IMR-90 (cell line): ENCODE data around the gene AKAP13. TPM values are rescaled to one million over a fixed set of nuclear protein-coding genes. Genes with fewer than 3 reads are reported as not detected.

ENCODE experiments used
- ATAC-seq: fragments of 200-7000 bp; cut with Tn5 transposase; 2 replicates; pipeline ENCODE4 v1.9.1; 2020; ENCODE audit warnings: low read depth, mild to moderate bottlenecking, moderate library complexity
- BruUV-seq: library from RNA; stranded (reverse); fragments of 400-500 nt; replicated peaks from 2 replicates; lab custom pipeline; 2021; lab: Mats Ljungman, UMichigan
- CTCF ChIA-PET: fragments of 300-600 bp; formaldehyde crosslinking; extraction: SDS; loops from one replicate; lab custom pipeline; 2021; ENCODE audit warnings: antibody characterized with exemption; lab: Yijun Ruan, JAX
- POLR2A ChIA-PET: fragments of 300-600 bp; sonication (Branson Sonifier 250); formaldehyde crosslinking; loops from one replicate; lab custom pipeline; 2022; ENCODE audit warnings: antibody characterized with exemption; ENCODE audit not compliant: unreplicated experiment; lab: Charles Lee
- DNase-seq: peaks from one replicate; pipeline ENCODE4 v3.0.0; 2013
- H2AFZ ChIP-seq: replicated peaks from 2 replicates; pipeline ENCODE3; 2013; ENCODE audit warnings: low read length, mild to moderate bottlenecking; ENCODE audit not compliant: poor library complexity
- H2AK5ac ChIP-seq: 2 replicates; pipeline ENCODE4 v1.6.1; 2013; ENCODE audit warnings: low read depth, low read length, inconsistent platforms
- H2AK9ac ChIP-seq: replicated peaks from 2 replicates; pipeline ENCODE3; 2013; ENCODE audit warnings: mild to moderate bottlenecking, low read depth, low read length, moderate library complexity; ENCODE audit not compliant: poor library complexity
- H2BK120ac ChIP-seq: 2 replicates; pipeline ENCODE4 v1.6.1; 2013; ENCODE audit warnings: low read depth, low read length, inconsistent platforms
- H2BK15ac ChIP-seq: 3 replicates; pipeline ENCODE4 v1.6.1; 2013; ENCODE audit warnings: low read depth, low read length, inconsistent platforms
- H2BK20ac ChIP-seq: 2 replicates; pipeline ENCODE4 v1.6.1; 2013; ENCODE audit warnings: low read depth, mild to moderate bottlenecking, inconsistent platforms, low read length, moderate library complexity
- H2BK5ac ChIP-seq: 2 replicates; pipeline ENCODE4 v1.6.1; 2013; ENCODE audit warnings: mild to moderate bottlenecking, low read depth, low read length, inconsistent platforms; ENCODE audit not compliant: poor library complexity, severe bottlenecking
- H3K14ac ChIP-seq: replicated peaks from 2 replicates; pipeline ENCODE4 v1.6.1; 2013; ENCODE audit warnings: low read depth, low read length, inconsistent platforms
- H3K18ac ChIP-seq: 2 replicates; pipeline ENCODE4 v1.6.1; 2013; ENCODE audit warnings: low read depth, low read length, control low read depth
- H3K23ac ChIP-seq: 2 replicates; pipeline ENCODE4 v1.6.1; 2013; ENCODE audit warnings: low read depth, low read length, inconsistent platforms
- H3K27ac ChIP-seq: 2 replicates; pipeline ENCODE4 v1.5.1; 2013; ENCODE audit warnings: mild to moderate bottlenecking, control low read depth, low read length; ENCODE audit not compliant: insufficient read depth
- H3K27me3 ChIP-seq: 2 replicates; pipeline ENCODE4 v1.6.1; 2013; ENCODE audit warnings: low read length; ENCODE audit not compliant: control insufficient read depth, insufficient read depth
- H3K36me3 ChIP-seq: 2 replicates; pipeline ENCODE4 v1.6.1; 2013; ENCODE audit warnings: low read length, mixed read lengths; ENCODE audit not compliant: control insufficient read depth, insufficient read depth
- H3K4ac ChIP-seq: 2 replicates; pipeline ENCODE4 v1.6.1; 2013; ENCODE audit warnings: low read depth, low read length, inconsistent platforms
- H3K4me1 ChIP-seq: 2 replicates; pipeline ENCODE4 v1.6.1; 2013; ENCODE audit warnings: low read length, mixed read lengths; ENCODE audit not compliant: control insufficient read depth, insufficient read depth
- H3K4me2 ChIP-seq: 2 replicates; pipeline ENCODE4 v1.6.1; 2013; ENCODE audit warnings: low read depth, mild to moderate bottlenecking, control low read depth, low read length, moderate library complexity
- H3K4me3 ChIP-seq: 2 replicates; pipeline ENCODE4 v1.5.1; 2013; ENCODE audit warnings: low read depth, mild to moderate bottlenecking, control low read depth, low read length, moderate library complexity; ENCODE audit not compliant: insufficient read depth
- H3K56ac ChIP-seq: 2 replicates; pipeline ENCODE4 v1.6.1; 2013; ENCODE audit warnings: low read length, inconsistent platforms; ENCODE audit not compliant: insufficient read depth; ENCODE audit errors: extremely low read depth
- H3K79me1 ChIP-seq, 2 experiments: 2 replicates each; pipeline ENCODE4 v1.6.1; 2013; ENCODE audit warnings: low read length in 2 of 2, inconsistent platforms in 1 of 2, low read depth in 1 of 2
- H3K9ac ChIP-seq: 2 replicates; pipeline ENCODE4 v1.6.1; 2013; ENCODE audit warnings: low read depth, low read length, control low read depth
- H3K9me1 ChIP-seq: 2 replicates; pipeline ENCODE4 v1.6.1; 2013; ENCODE audit warnings: low read length, inconsistent platforms; ENCODE audit not compliant: insufficient read depth
- H3K9me3 ChIP-seq: 2 replicates; pipeline ENCODE4 v1.6.1; 2013; ENCODE audit warnings: low read length; ENCODE audit not compliant: control insufficient read depth, insufficient read depth
- H4K20me1 ChIP-seq: 2 replicates; pipeline ENCODE4 v1.6.1; 2013; ENCODE audit warnings: low read length, inconsistent platforms; ENCODE audit not compliant: insufficient read depth
- H4K5ac ChIP-seq: 2 replicates; pipeline ENCODE4 v1.6.1; 2013; ENCODE audit warnings: mild to moderate bottlenecking, low read depth, low read length, control low read depth
- H4K8ac ChIP-seq, 2 experiments: 2 replicates each; pipeline ENCODE4 v1.6.1; 2013; ENCODE audit warnings: low read depth in 2 of 2, low read length in 2 of 2, control low read depth in 1 of 2, inconsistent platforms in 1 of 2
- H4K91ac ChIP-seq: 2 replicates; pipeline ENCODE4 v1.6.1; 2013; ENCODE audit warnings: low read depth, low read length, inconsistent platforms; ENCODE audit not compliant: insufficient read depth
- BHLHE40 ChIP-seq: fragments of 150-350 bp; IDR thresholded peaks from 2 replicates; pipeline ENCODE4 v1.6.1; 2016; ENCODE audit warnings: mild to moderate bottlenecking, low read depth, low read length
- CEBPB ChIP-seq: IDR thresholded peaks from 2 replicates; pipeline ENCODE4 v1.6.1; 2012; ENCODE audit warnings: low read depth, low read length, improper control_type of control experiment
- CHD1 ChIP-seq: IDR thresholded peaks from 2 replicates; pipeline ENCODE4 v1.6.1; 2012; ENCODE audit warnings: low read depth, low read length, improper control_type of control experiment
- FOS ChIP-seq: fragments of 150-350 bp; IDR thresholded peaks from 2 replicates; pipeline ENCODE4 v1.6.1; 2016; ENCODE audit warnings: low read depth, low read length
- MAZ ChIP-seq: IDR thresholded peaks from 2 replicates; pipeline ENCODE4 v1.6.1; 2012; ENCODE audit warnings: low read depth, mild to moderate bottlenecking, low read length, improper control_type of control experiment, moderate library complexity, borderline replicate concordance
- POLR2A ChIP-seq: IDR thresholded peaks from 2 replicates; pipeline ENCODE4 v1.6.1; 2012; ENCODE audit warnings: mild to moderate bottlenecking, low read depth, low read length
- RAD21 ChIP-seq: IDR thresholded peaks from 2 replicates; pipeline ENCODE4 v1.6.1; 2012; ENCODE audit warnings: low read length, improper control_type of control experiment
- RCOR1 ChIP-seq: IDR thresholded peaks from 2 replicates; pipeline ENCODE4 v1.6.1; 2012; ENCODE audit warnings: mild to moderate bottlenecking, low read length, improper control_type of control experiment; ENCODE audit not compliant: insufficient replicate concordance
- RFX5 ChIP-seq: IDR thresholded peaks from 2 replicates; pipeline ENCODE4 v1.8.0; 2012; ENCODE audit warnings: low read depth, mild to moderate bottlenecking, low read length, moderate library complexity
- SMC3 ChIP-seq: fragments of 150-350 bp; IDR thresholded peaks from 2 replicates; pipeline ENCODE4 v1.6.1; 2016; ENCODE audit warnings: low read depth, mild to moderate bottlenecking, antibody characterized with exemption, low read length, moderate library complexity
- WGBS, 2 experiments: methylation state at CpG; one replicate each; pipeline versions ENCODE4 v1.1.5 to v1.1.7; 2013; ENCODE audit warnings: missing lambda C conversion rate in 2 of 2; ENCODE audit not compliant: insufficient read length in 1 of 2; ENCODE audit errors: extremely low coverage in 2 of 2; 5-methylcytosine and 5-hydroxymethylcytosine counted together
- dilution Hi-C: fragments of 300-500 bp; cut with HindIII; formaldehyde crosslinking; loops from one replicate; pipeline ENCODE4 v1.14.3; 2018; ENCODE audit warnings: low sequenced_read_pairs; ENCODE audit not compliant: unreplicated experiment
- in situ Hi-C: fragments of 300-500 bp; cut with MboI; formaldehyde crosslinking; loops from 3 replicates; pipeline ENCODE4 v1.14.3; 2019; ENCODE audit warnings: low sequenced_read_pairs, inconsistent platforms, mixed read lengths
- intact Hi-C: fragments of 100-400 bp; cut with micrococcal nuclease; formaldehyde crosslinking; loops from 2 replicates; pipeline ENCODE4 v1.10.0; 2022
- polyA plus RNA-seq, 3 experiments: library from polyadenylated mRNA; depleted of rRNA; stranded (reverse); fragments of >200 nt; gene quantifications; 2 replicates each; pipeline ENCODE4 v1.2.3, GENCODE V29; 2012; ENCODE audit warnings: low replicate concordance in 1 of 3
- total RNA-seq: library from RNA; depleted of rRNA; stranded (reverse); fragments of >200 nt; gene quantifications from 2 replicates; pipeline ENCODE4 v1.2.3, GENCODE V29; 2012
- TF ChIP-seq, protein P1 (sequence below): fragments of 150-350 bp; IDR thresholded peaks from 2 replicates; pipeline ENCODE4 v1.6.1; 2016; ENCODE audit warnings: low read depth, mild to moderate bottlenecking, low read length, moderate library complexity, borderline replicate concordance
- TF ChIP-seq, protein P2 (sequence below): conservative IDR thresholded peaks from 2 replicates; pipeline ENCODE4 v1.5.1; 2012; ENCODE audit warnings: mild to moderate bottlenecking, low read depth, low read length, improper control_type of control experiment

Gene AKAP13
- total and polyA plus RNA-seq, 2 of the 4 experiments (the other 2 are of a cell fraction) = 10.4 to 46.4 TPM

DNA sequence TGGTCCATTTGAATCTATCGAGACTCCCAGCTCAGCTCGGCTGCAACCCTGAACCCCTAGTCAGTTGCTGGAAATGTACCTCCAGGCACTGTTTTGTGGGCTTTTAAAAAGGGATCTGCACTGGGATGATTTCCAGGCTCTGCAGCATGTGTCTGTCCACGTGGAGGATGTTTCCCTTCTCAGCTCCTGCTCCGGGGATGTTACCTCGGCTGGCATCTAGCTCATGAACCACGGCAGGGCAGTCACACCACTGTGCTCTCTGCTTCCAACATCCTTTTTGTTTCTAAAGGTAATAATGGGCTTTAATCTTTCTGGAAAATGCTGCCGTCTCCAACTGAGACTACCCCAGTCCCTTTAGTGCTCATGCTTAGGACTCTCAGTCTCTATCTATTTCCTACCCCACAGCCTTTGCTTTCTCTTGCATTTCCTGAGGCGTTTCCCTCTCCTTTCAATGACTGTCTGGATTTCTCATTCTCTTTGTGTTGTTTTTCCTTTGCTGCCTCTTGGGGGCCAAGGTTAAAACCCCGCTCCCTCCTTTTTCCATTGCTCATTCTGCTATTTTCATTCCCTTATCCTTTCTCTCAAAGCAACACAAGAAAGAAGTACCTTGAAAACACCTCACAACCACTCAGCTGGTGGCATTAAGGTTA, 42.9 kb upstream of the AKAP13 start:
- Histone ChIP-seq H4K8ac (no peak overlapping the region), H3K27me3 (no peaks in the 10 kb centered on the region), H2AK9ac (no peak overlapping the region), H2BK20ac (peak overlapping the region; percentile 1), H3K18ac (no peak overlapping the region), H3K9me1 (peaks cover 7% of the 10 kb centered on the region), H3K27ac (no peak overlapping the region), H2AFZ (peak overlapping the region; percentile 11), H3K9ac (no peak overlapping the region), H3K56ac (no peak overlapping the region), H2BK120ac (no peak overlapping the region; the same call in 1 of the 2 replicates), H2BK15ac (0 out of 3 replicates have a peak overlapping the region, but pooled peaks have one; percentile 55), H3K9me3 (no peaks in the 10 kb centered on the region), H3K4ac (peak overlapping the region; percentile 0; the same call in 1 of the 2 replicates), H4K5ac (no peak overlapping the region), H4K20me1 (no peaks in the 10 kb centered on the region), H3K79me1 (no peaks in the 10 kb centered on the region), H3K4me2 (no peak overlapping the region), H4K91ac (no peak overlapping the region), H3K23ac (no peak overlapping the region), H2AK5ac (no peak overlapping the region), H3K4me1 (peaks cover 10% of the 10 kb centered on the region), H2BK5ac (no peak overlapping the region), H3K14ac (no peak overlapping the region), H3K36me3 (no peaks in the 10 kb centered on the region), H3K4me3 (no peak overlapping the region)
- intact Hi-C loops (no loop called here), in situ Hi-C loops (no loop called here), dilution Hi-C loops (no loop called here)
- 100% methylated on average over 1 of the region's 9 CpGs; no CpG with 5 or more reads in 1 of the 2 experiments for WGBS, 2 experiments
- TF ChIP-seq RCOR1 (no peak), RAD21 (no peak), CEBPB (no peak), MAZ (no peak), BHLHE40 (no peak), POLR2A (no peak), RFX5 (no peak), FOS (no peak), CHD1 (no peak), SMC3 (no peak)
- TF ChIP-seq, protein P1, sequence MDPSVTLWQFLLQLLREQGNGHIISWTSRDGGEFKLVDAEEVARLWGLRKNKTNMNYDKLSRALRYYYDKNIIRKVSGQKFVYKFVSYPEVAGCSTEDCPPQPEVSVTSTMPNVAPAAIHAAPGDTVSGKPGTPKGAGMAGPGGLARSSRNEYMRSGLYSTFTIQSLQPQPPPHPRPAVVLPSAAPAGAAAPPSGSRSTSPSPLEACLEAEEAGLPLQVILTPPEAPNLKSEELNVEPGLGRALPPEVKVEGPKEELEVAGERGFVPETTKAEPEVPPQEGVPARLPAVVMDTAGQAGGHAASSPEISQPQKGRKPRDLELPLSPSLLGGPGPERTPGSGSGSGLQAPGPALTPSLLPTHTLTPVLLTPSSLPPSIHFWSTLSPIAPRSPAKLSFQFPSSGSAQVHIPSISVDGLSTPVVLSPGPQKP = no peak
- TF ChIP-seq, protein P2, sequence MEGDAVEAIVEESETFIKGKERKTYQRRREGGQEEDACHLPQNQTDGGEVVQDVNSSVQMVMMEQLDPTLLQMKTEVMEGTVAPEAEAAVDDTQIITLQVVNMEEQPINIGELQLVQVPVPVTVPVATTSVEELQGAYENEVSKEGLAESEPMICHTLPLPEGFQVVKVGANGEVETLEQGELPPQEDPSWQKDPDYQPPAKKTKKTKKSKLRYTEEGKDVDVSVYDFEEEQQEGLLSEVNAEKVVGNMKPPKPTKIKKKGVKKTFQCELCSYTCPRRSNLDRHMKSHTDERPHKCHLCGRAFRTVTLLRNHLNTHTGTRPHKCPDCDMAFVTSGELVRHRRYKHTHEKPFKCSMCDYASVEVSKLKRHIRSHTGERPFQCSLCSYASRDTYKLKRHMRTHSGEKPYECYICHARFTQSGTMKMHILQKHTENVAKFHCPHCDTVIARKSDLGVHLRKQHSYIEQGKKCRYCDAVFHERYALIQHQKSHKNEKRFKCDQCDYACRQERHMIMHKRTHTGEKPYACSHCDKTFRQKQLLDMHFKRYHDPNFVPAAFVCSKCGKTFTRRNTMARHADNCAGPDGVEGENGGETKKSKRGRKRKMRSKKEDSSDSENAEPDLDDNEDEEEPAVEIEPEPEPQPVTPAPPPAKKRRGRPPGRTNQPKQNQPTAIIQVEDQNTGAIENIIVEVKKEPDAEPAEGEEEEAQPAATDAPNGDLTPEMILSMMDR = no peak
- no peak for DNase-seq
- no TSS peak for BruUV-seq
- CTCF ChIA-PET = no interaction called here
- ATAC-seq = no peak
- POLR2A ChIA-PET = no interaction called here
